Ascending aorta (tissue), 2 donors: ENCODE results near the gene TRIM7. TPM values are rescaled to one million over a fixed set of nuclear protein-coding genes. Genes with fewer than 3 reads are reported as not detected.

Experiments used
- DNase-seq, 2 donors: peaks; one replicate each; pipeline ENCODE4 v3.0.0-alpha.2; 2019; ENCODE audit warnings: low spot score in 2 of 2
- H3K27ac ChIP-seq, 2 donors: fragments of 200-600 bp; sonication (generic); one replicate each; pipeline ENCODE4 v1.5.1; 2016 to 2017; ENCODE audit warnings: mild to moderate bottlenecking in 1 of 2
- H3K27me3 ChIP-seq: fragments of 200-600 bp; sonication (generic); one replicate; pipeline ENCODE4 v1.5.1; 2017
- H3K36me3 ChIP-seq, 2 donors: fragments of 200-600 bp; sonication (generic); one replicate each; pipeline ENCODE4 v1.5.1; 2016
- H3K4me1 ChIP-seq, 2 donors: fragments of 200-600 bp; sonication (generic); one replicate each; pipeline ENCODE4 v1.5.1; 2016 to 2017; ENCODE audit warnings: mild to moderate bottlenecking in 1 of 2
- H3K4me3 ChIP-seq, 2 donors: fragments of 200-600 bp; sonication (generic); one replicate each; pipeline ENCODE4 v1.5.1; 2016 to 2017; ENCODE audit warnings: mild to moderate bottlenecking in 1 of 2
- H3K9me3 ChIP-seq, 2 donors: fragments of 200-600 bp; sonication (generic); one replicate each; pipeline ENCODE4 v1.5.1; 2016
- CTCF ChIP-seq, 3 experiments: fragments of 200-600 bp in 2 of 3; fragments of 450-650 bp in 1 of 3; sonication (generic) in 2 of 3; IDR thresholded peaks; one replicate each; pipeline ENCODE4 v1.5.1; 2016 to 2019; ENCODE audit warnings: antibody characterized with exemption in 3 of 3, mild to moderate bottlenecking in 1 of 3, moderate library complexity in 1 of 3
- intact Hi-C: fragments of 100-400 bp; cut with DNase I; formaldehyde crosslinking; loops from one replicate; pipeline ENCODE4 v1.15.1; 2023
- total RNA-seq: library from RNA; depleted of rRNA; stranded (reverse); fragments of >200 nt; gene quantifications from one replicate; pipeline ENCODE4 v1.1.0, GENCODE V29; 2016

Gene TRIM7
- total RNA-seq, 1 donor from 2014 or later: 6.1 TPM

- no peaks in the 10 kb centered on the region for H3K27me3 ChIP-seq
- peak in 1 of 2 donors; percentile 94 for DNase-seq
- no peaks in the 10 kb centered on the region for H3K9me3 ChIP-seq
- H3K27ac ChIP-seq: peak within 1 kb of the TSS; percentile 98 to 99
- peak within 1 kb of the TSS; percentile 86 to 91 for H3K4me3 ChIP-seq
- no peak for TF ChIP-seq CTCF (IDR thresholded peaks at IDR 0.05)
- peaks cover 31 to 48% of the 10 kb centered on the region in 2 donors for H3K4me1 ChIP-seq
- intact Hi-C loops: loop anchor here (1.0 to 10.0 kb wide), 3 partner anchors 20 to 889 kb away; partner anchors contain the start of genes CNOT6, GFPT2 and TRIM41
- peaks cover 35 to 36% of the 10 kb centered on the region in 2 donors for H3K36me3 ChIP-seq
Observed at GRCh38 chr5:181243564-181244343, 38.8 kb upstream of the TRIM7 start, which contains the start of gene RACK1. TSS of gene RACK1 (minus strand) at chr5:181243906. CDS start at chr5:181243800, 106 bp downstream.

GRCh38 chr5:181243018-181243563 lies 38.1 kb upstream of the TRIM7 start:
- no peak for TF ChIP-seq CTCF (IDR thresholded peaks at IDR 0.05)
- peak overlapping the region; percentile 86 to 91 for H3K4me3 ChIP-seq
- H3K27me3 ChIP-seq: no peaks in the 10 kb centered on the region
- no peak for DNase-seq
- intact Hi-C loops: loop anchor here (10.0 kb wide), 2 partner anchors 748 to 888 kb away; partner anchors contain the start of genes CNOT6 and GFPT2
- peaks cover 25 to 42% of the 10 kb centered on the region in 2 donors for H3K4me1 ChIP-seq
- no peaks in the 10 kb centered on the region for H3K9me3 ChIP-seq
- peaks cover 41 to 43% of the 10 kb centered on the region in 2 donors for H3K36me3 ChIP-seq
- H3K27ac ChIP-seq: peak overlapping the region; percentile 98 to 99

- H3K4me3 ChIP-seq: peak overlapping the region; percentile 86 to 91
- peaks cover 52 to 53% of the 10 kb centered on the region in 2 donors for H3K36me3 ChIP-seq
- intact Hi-C loops: loop anchor here (10.0 kb wide), 2 partner anchors 747 to 887 kb away; partner anchors contain the start of genes CNOT6 and GFPT2
- H3K27ac ChIP-seq: peak overlapping the region; percentile 98 to 99
- H3K9me3 ChIP-seq: no peaks in the 10 kb centered on the region
- TF ChIP-seq CTCF (IDR thresholded peaks at IDR 0.05): no peak
- H3K27me3 ChIP-seq: no peaks in the 10 kb centered on the region
- no peak for DNase-seq
- peaks cover 20 to 37% of the 10 kb centered on the region in 2 donors for H3K4me1 ChIP-seq
Observed at GRCh38 chr5:181242031-181242451, 37.0 kb upstream of the TRIM7 start.

- DNase-seq: no peak
- Histone ChIP-seq H3K9me3 (no peaks in the 10 kb centered on the region), H3K36me3 (peaks cover 58 to 59% of the 10 kb centered on the region in 2 donors), H3K27ac (peak overlapping the region in 1 of 2 donors; percentile 99), H3K27me3 (no peaks in the 10 kb centered on the region), H3K4me3 (peak overlapping the region; percentile 86 to 91), H3K4me1 (peaks cover 20 to 37% of the 10 kb centered on the region in 2 donors)
- intact Hi-C loops: loop anchor here (10.0 kb wide), 2 partner anchors 747 to 887 kb away; partner anchors contain the start of genes CNOT6 and GFPT2
- TF ChIP-seq CTCF (IDR thresholded peaks at IDR 0.05): no peak
Observed at GRCh38 chr5:181241393-181241975, 36.5 kb upstream of the TRIM7 start.

DNA sequence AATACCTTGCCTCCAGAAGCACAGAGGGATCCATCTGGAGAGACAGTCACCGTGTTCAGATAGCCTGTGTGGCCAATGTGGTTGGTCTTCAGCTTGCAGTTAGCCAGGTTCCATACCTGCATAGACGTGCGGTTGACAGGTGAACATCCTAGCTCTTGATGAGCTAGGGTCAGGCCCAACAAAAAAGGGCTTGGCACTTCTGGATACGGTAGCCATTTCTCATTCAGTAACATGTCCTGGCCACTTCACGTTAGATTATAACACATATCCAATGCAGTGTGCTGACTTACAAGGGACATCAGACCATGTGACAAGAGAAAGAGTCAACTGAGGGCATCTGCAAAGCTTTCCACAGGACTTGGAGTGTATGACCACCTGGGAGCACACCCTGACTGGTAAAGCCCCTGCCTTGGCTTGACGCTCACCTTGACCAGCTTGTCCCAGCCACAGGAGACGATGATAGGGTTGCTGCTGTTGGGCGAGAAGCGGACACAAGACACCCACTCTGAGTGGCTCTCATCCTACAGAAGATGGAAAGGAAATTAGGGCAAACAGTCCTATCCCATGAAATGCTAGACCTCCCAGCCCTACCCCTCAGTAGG lies 34.2 kb upstream of the TRIM7 start:
- Histone ChIP-seq H3K27me3 (no peaks in the 10 kb centered on the region), H3K9me3 (no peaks in the 10 kb centered on the region), H3K36me3 (peaks cover 78 to 80% of the 10 kb centered on the region in 2 donors), H3K4me1 (peaks cover 14 to 23% of the 10 kb centered on the region in 2 donors), H3K4me3 (no peak overlapping the region), H3K27ac (no peak overlapping the region)
- TF ChIP-seq CTCF (IDR thresholded peaks at IDR 0.05): no peak
- intact Hi-C loops: no loop called here
- no peak for DNase-seq
